Vagina (tissue), 2 donors: ENCODE data around the gene CCDC71. TPM values are rescaled to one million over a fixed set of nuclear protein-coding genes. Genes with fewer than 3 reads are reported as not detected.
A peak's percentile ranks its signal among the peaks of the same experiment; 100 is the strongest.

Experiments used
- DNase-seq, 2 donors: peaks; one replicate each; pipeline ENCODE4 v3.0.0-alpha.2; 2017; ENCODE audit errors: extremely low spot score in 2 of 2
- H3K27ac ChIP-seq: fragments of 200-600 bp; sonication (generic); one replicate; pipeline ENCODE4 v1.5.1; 2019
- H3K27me3 ChIP-seq: fragments of 200-600 bp; sonication (generic); one replicate; pipeline ENCODE4 v1.5.1; 2019
- H3K36me3 ChIP-seq, 2 donors: fragments of 200-600 bp; sonication (generic); one replicate each; pipeline ENCODE4 v1.5.1; 2017 to 2019
- H3K4me1 ChIP-seq: fragments of 200-600 bp; sonication (generic); one replicate; pipeline ENCODE4 v1.5.1; 2019
- H3K4me3 ChIP-seq, 2 donors: fragments of 200-600 bp; sonication (generic); 1 replicate in 1 of 2; 2 replicates in 1 of 2; pipeline ENCODE4 v1.5.1; 2016 to 2019
- H3K9me3 ChIP-seq: fragments of 200-600 bp; sonication (generic); one replicate; pipeline ENCODE4 v1.5.1; 2019
- CTCF ChIP-seq, 3 experiments: fragments of 450-650 bp in 2 of 3; fragments of 200-600 bp in 1 of 3; sonication (generic) in 1 of 3; IDR thresholded peaks; one replicate each; pipeline ENCODE4 v1.5.1; 2017 to 2019; ENCODE audit warnings: antibody characterized with exemption in 3 of 3, mild to moderate bottlenecking in 2 of 3, moderate library complexity in 2 of 3
- POLR2A ChIP-seq, 2 donors: fragments of 450-650 bp; IDR thresholded peaks; one replicate each; pipeline ENCODE4 v1.6.1; 2017; ENCODE audit warnings: antibody characterized with exemption in 2 of 2, mild to moderate bottlenecking in 2 of 2, moderate library complexity in 2 of 2
- POLR2AphosphoS5 ChIP-seq, 2 donors: sonication (generic); formaldehyde crosslinking; IDR thresholded peaks; one replicate each; pipeline ENCODE4 v1.9.0; 2017; ENCODE audit warnings: antibody characterized with exemption in 2 of 2, mild to moderate bottlenecking in 2 of 2, low read depth in 1 of 2; ENCODE audit not compliant: insufficient read depth in 1 of 2
- intact Hi-C: fragments of 100-400 bp; cut with DNase I; formaldehyde crosslinking; loops from one replicate; pipeline ENCODE4 v1.15.1; 2023
- total RNA-seq: library from RNA; depleted of rRNA; stranded (reverse); fragments of >200 nt; gene quantifications from one replicate; pipeline ENCODE4 v1.2.3, GENCODE V29; 2016

The CCDC71 gene
- 30.4 TPM for total RNA-seq

- peaks cover 31% of the 10 kb centered on the region for H3K4me1 ChIP-seq
- intact Hi-C loops, result no loop called here
- peaks cover 0 to 12% of the 10 kb centered on the region in 2 donors for H3K36me3 ChIP-seq
- no peaks in the 10 kb centered on the region for H3K27me3 ChIP-seq
- peak within 1 kb of the TSS; percentile 86 for H3K27ac ChIP-seq
- TF ChIP-seq POLR2AphosphoS5 (IDR thresholded peaks at IDR 0.05; ENCODE audit: insufficient read depth in 1 of 2, low read depth in 1 of 2), result peak; percentile 13 to 64
- TF ChIP-seq POLR2A (IDR thresholded peaks at IDR 0.05), result peak in 1 of 2 donors; percentile 53
- no peak for TF ChIP-seq CTCF (IDR thresholded peaks at IDR 0.05)
- no peak for DNase-seq
- no peaks in the 10 kb centered on the region for H3K9me3 ChIP-seq
- peak within 1 kb of the TSS; percentile 88 to 91 for H3K4me3 ChIP-seq
Observed at GRCh38 chr3:49165771-49166751, at the start of gene CCDC71. Gene CCDC71, minus strand, starts transcription at chr3:49166331. Its CDS starts 2,123 bp downstream, at chr3:49164208.

GRCh38 chr3:49213998-49214397 lies 47.9 kb upstream of the CCDC71 start:
- Histone ChIP-seq H3K9me3 (no peaks in the 10 kb centered on the region), H3K27me3 (no peaks in the 10 kb centered on the region), H3K4me3 (no peak overlapping the region), H3K36me3 (no peaks in the 10 kb centered on the region), H3K4me1 (peaks cover 12% of the 10 kb centered on the region), H3K27ac (no peak overlapping the region)
- intact Hi-C loops, result no loop called here
- no peak for DNase-seq
- TF ChIP-seq POLR2A (IDR thresholded peaks at IDR 0.05) (no peak), CTCF (IDR thresholded peaks at IDR 0.05) (no peak), POLR2AphosphoS5 (IDR thresholded peaks at IDR 0.05; ENCODE audit: insufficient read depth in 1 of 2, low read depth in 1 of 2) (no peak)

GRCh38 chr3:49213541-49213943 lies 47.4 kb upstream of the CCDC71 start:
- no peak for TF ChIP-seq POLR2A (IDR thresholded peaks at IDR 0.05)
- TF ChIP-seq POLR2AphosphoS5 (IDR thresholded peaks at IDR 0.05; ENCODE audit: insufficient read depth in 1 of 2, low read depth in 1 of 2), result no peak
- TF ChIP-seq CTCF (IDR thresholded peaks at IDR 0.05), result no peak
- no peaks in the 10 kb centered on the region for H3K9me3 ChIP-seq
- H3K36me3 ChIP-seq, result no peaks in the 10 kb centered on the region
- H3K4me3 ChIP-seq, result no peak overlapping the region
- intact Hi-C loops, result no loop called here
- H3K27me3 ChIP-seq, result no peaks in the 10 kb centered on the region
- no peak for DNase-seq
- peaks cover 8% of the 10 kb centered on the region for H3K4me1 ChIP-seq
- H3K27ac ChIP-seq, result no peak overlapping the region

GRCh38 chr3:49199900-49200281 lies 33.8 kb upstream of the CCDC71 start:
- H3K4me3 ChIP-seq, result peak overlapping the region; percentile 53 to 60
- H3K27me3 ChIP-seq, result no peaks in the 10 kb centered on the region
- peak overlapping the region; percentile 78 for H3K27ac ChIP-seq
- intact Hi-C loops, result no loop called here
- H3K4me1 ChIP-seq, result peaks cover 17% of the 10 kb centered on the region
- TF ChIP-seq CTCF (IDR thresholded peaks at IDR 0.05) (no peak), POLR2A (IDR thresholded peaks at IDR 0.05) (no peak), POLR2AphosphoS5 (IDR thresholded peaks at IDR 0.05; ENCODE audit: insufficient read depth in 1 of 2, low read depth in 1 of 2) (no peak)
- no peaks in the 10 kb centered on the region for H3K36me3 ChIP-seq
- DNase-seq, result no peak
- H3K9me3 ChIP-seq, result no peaks in the 10 kb centered on the region
